GM12878 (cell line): ENCODE data around the gene LIX1. TPM values are rescaled to one million over a fixed set of nuclear protein-coding genes. Genes with fewer than 3 reads are reported as not detected.

ENCODE experiments used
- ATAC-seq: fragments of 200-7000 bp; cut with Tn5 transposase; 3 replicates; pipeline ENCODE4 v1.9.1; 2020; ENCODE audit warnings: mild to moderate bottlenecking, moderate library complexity
- BruUV-seq: library from RNA; stranded (reverse); fragments of 400-500 nt; replicated peaks from 2 replicates; lab custom pipeline; 2021; lab: Mats Ljungman, UMichigan
- CTCF ChIA-PET: fragments of 300-600 bp; sonication (Branson Sonifier 250); formaldehyde crosslinking; extraction: SDS; loops from one replicate; lab custom pipeline; 2021; ENCODE audit warnings: inconsistent platforms; lab: Yijun Ruan, JAX
- POLR2A ChIA-PET: fragments of 350-600 bp; formaldehyde crosslinking; extraction: SDS; loops from one replicate; lab custom pipeline; 2021; ENCODE audit warnings: inconsistent platforms; lab: Charles Lee
- RAD21 ChIA-PET: fragments of 300-600 bp; sonication (Branson Sonifier 250); formaldehyde crosslinking; loops from one replicate; lab custom pipeline; 2023; ENCODE audit warnings: antibody characterized with exemption; ENCODE audit not compliant: unreplicated experiment; lab: Charles Lee
- SMC1A ChIA-PET: fragments of 300-600 bp; sonication (Branson Sonifier 250); formaldehyde crosslinking; loops from one replicate; lab custom pipeline; 2023; ENCODE audit not compliant: unreplicated experiment, uncharacterized antibody; lab: Charles Lee
- DNase-seq: peaks from one replicate; pipeline ENCODE4 v3.0.0-alpha.2; 2011; ENCODE audit warnings: low read depth, low spot score
- FAIRE-seq: peaks from 3 replicates; lab custom pipeline; 2011; peaks lifted over from hg19 to GRCh38; lab: Jason Lieb, UNC
- H2AFZ ChIP-seq: 2 replicates; pipeline ENCODE4 v1.6.0; 2011; ENCODE audit warnings: low read depth, low read length, control low read depth; ENCODE audit not compliant: control insufficient read depth
- H3K27ac ChIP-seq: 2 replicates; pipeline ENCODE4 v1.5.1; 2011; ENCODE audit warnings: control low read depth; ENCODE audit not compliant: control insufficient read depth, insufficient read depth
- H3K27me3 ChIP-seq, 2 experiments: replicated peaks in 1 of 2; 2 replicates each; pipeline versions ENCODE4 v1.6.0 to v1.6.1; 2011; ENCODE audit warnings: low read length in 1 of 2; ENCODE audit not compliant: control insufficient read depth in 2 of 2, insufficient read depth in 2 of 2
- H3K36me3 ChIP-seq, 2 experiments: 2 replicates each; pipeline ENCODE4 v1.5.1; 2011; ENCODE audit warnings: low read length in 1 of 2; ENCODE audit not compliant: control insufficient read depth in 2 of 2, insufficient read depth in 2 of 2
- H3K4me1 ChIP-seq: 2 replicates; pipeline ENCODE4 v1.6.1; 2011; ENCODE audit warnings: mild to moderate bottlenecking, low read length, moderate library complexity, mixed read lengths; ENCODE audit not compliant: control insufficient read depth, insufficient read depth
- H3K4me2 ChIP-seq: 2 replicates; pipeline ENCODE4 v1.6.0; 2011; ENCODE audit warnings: control low read depth; ENCODE audit not compliant: control insufficient read depth, insufficient read depth
- H3K4me3 ChIP-seq: fragments of 200-600 bp; sonication (generic); 2 replicates; pipeline ENCODE4 v1.5.1; 2016
- H3K79me2 ChIP-seq: 2 replicates; pipeline ENCODE4 v1.6.0; 2011; ENCODE audit warnings: low read length; ENCODE audit not compliant: control insufficient read depth, insufficient read depth
- H3K9ac ChIP-seq: 2 replicates; pipeline ENCODE4 v1.8.0; 2011; ENCODE audit warnings: low read length, control low read depth, mixed read lengths; ENCODE audit not compliant: control insufficient read depth, insufficient read depth
- H3K9me3 ChIP-seq: replicated peaks from 3 replicates; pipeline ENCODE4 v1.5.1; 2011; ENCODE audit warnings: mild to moderate bottlenecking, low read length; ENCODE audit not compliant: control insufficient read depth, insufficient read depth
- H4K20me1 ChIP-seq: 2 replicates; pipeline ENCODE4 v1.6.0; 2011; ENCODE audit not compliant: control insufficient read depth, insufficient read depth
- BMI1 ChIP-seq: fragments of 450-650 bp; IDR thresholded peaks from 2 replicates; pipeline ENCODE4 v1.6.1; 2016; ENCODE audit warnings: mild to moderate bottlenecking, moderate library complexity, borderline replicate concordance
- CBX5 ChIP-seq: sonication (generic); IDR thresholded peaks from 2 replicates; pipeline ENCODE4 v1.6.1; 2016; ENCODE audit warnings: low read depth, moderate library complexity, mild to moderate bottlenecking, inconsistent platforms
- CEBPB ChIP-seq, 2 experiments: fragments of 150-350 bp in 1 of 2; IDR thresholded peaks; 2 replicates each; pipeline ENCODE4 v1.6.1; 2012 to 2014; ENCODE audit warnings: low read depth in 2 of 2, low read length in 2 of 2, borderline replicate concordance in 1 of 2, inconsistent platforms in 1 of 2
- CHD2 ChIP-seq: IDR thresholded peaks from 2 replicates; pipeline ENCODE4 v1.6.1; 2011; ENCODE audit warnings: low read depth, low read length, improper control_type of control experiment, borderline replicate concordance
- ESRRA ChIP-seq: IDR thresholded peaks from 2 replicates; pipeline ENCODE4 v1.6.1; 2012; ENCODE audit warnings: mild to moderate bottlenecking, low read length, improper control_type of control experiment
- JUNB ChIP-seq: IDR thresholded peaks from 2 replicates; pipeline ENCODE4 v1.6.1; 2016; ENCODE audit warnings: antibody characterized with exemption, mild to moderate bottlenecking
- KLF5 ChIP-seq: fragments of 450-650 bp; IDR thresholded peaks from 2 replicates; pipeline ENCODE4 v1.6.1; 2014; ENCODE audit warnings: mild to moderate bottlenecking; ENCODE audit not compliant: partially characterized antibody
- NFXL1 ChIP-seq: fragments of 450-650 bp; IDR thresholded peaks from 2 replicates; pipeline ENCODE4 v1.6.1; 2017; ENCODE audit warnings: antibody characterized with exemption, mild to moderate bottlenecking, borderline replicate concordance
- NR2C2 ChIP-seq: IDR thresholded peaks from 2 replicates; pipeline ENCODE4 v1.6.1; 2011; ENCODE audit warnings: borderline replicate concordance, low read depth; ENCODE audit not compliant: control insufficient read depth, insufficient read length
- POLR2AphosphoS2 ChIP-seq: IDR thresholded peaks from 2 replicates; pipeline ENCODE4 v1.6.1; 2011; ENCODE audit warnings: low read depth, mild to moderate bottlenecking, low read length, improper control_type of control experiment, moderate library complexity
- RB1 ChIP-seq: fragments of 450-650 bp; formaldehyde crosslinking; IDR thresholded peaks from 2 replicates; pipeline ENCODE4 v1.6.1; 2017; ENCODE audit warnings: mild to moderate bottlenecking, borderline replicate concordance
- RBBP5 ChIP-seq: fragments of 200-600 bp; sonication (generic); conservative IDR thresholded peaks from 2 replicates; pipeline ENCODE4 v1.6.1; 2016
- SMC3 ChIP-seq: IDR thresholded peaks from 2 replicates; pipeline ENCODE4 v1.6.1; 2011; ENCODE audit warnings: low read length, improper control_type of control experiment, borderline replicate concordance
- STAT3 ChIP-seq: IDR thresholded peaks from 2 replicates; pipeline ENCODE4 v1.6.1; 2011; ENCODE audit warnings: low read depth, low read length, improper control_type of control experiment
- TAF1 ChIP-seq: IDR thresholded peaks from 2 replicates; pipeline ENCODE4 v1.6.1; 2011; ENCODE audit warnings: mild to moderate bottlenecking, low read depth, low read length, borderline replicate concordance
- TARDBP ChIP-seq: IDR thresholded peaks from 2 replicates; pipeline ENCODE4 v1.6.1; 2016; ENCODE audit warnings: borderline replicate concordance
- ZBED1 ChIP-seq: IDR thresholded peaks from 2 replicates; pipeline ENCODE4 v1.6.1; 2016; ENCODE audit warnings: borderline replicate concordance
- in situ Hi-C: fragments of 300-500 bp; cut with MboI; formaldehyde crosslinking; loops from 9 replicates; pipeline ENCODE4 v1.14.3; 2018; ENCODE audit warnings: mixed read lengths
- intact Hi-C: fragments of 100-400 bp; cut with micrococcal nuclease; formaldehyde crosslinking; loops from one replicate; pipeline ENCODE4 v1.14.2; 2022; ENCODE audit not compliant: unreplicated experiment
- polyA plus RNA-seq, 11 experiments: library from polyadenylated mRNA; depleted of rRNA in 4 of 11; unstranded in 6 of 11; stranded (reverse) in 5 of 11; fragments of >200 nt; fragmentation: Nextera tagmentation in 4 of 11; fragmentation: Illumina TruSeq in 1 of 11; extraction: Ambion mirVana in 4 of 11; extraction: Trizol in 1 of 11; gene quantifications; 1 replicate in 1 of 11; 2 replicates in 10 of 11; pipeline versions ENCODE4 v1.2.1 to v1.2.3, GENCODE V29; 2011 to 2016; ENCODE audit warnings: inconsistent platforms in 2 of 11, missing spikeins in 2 of 11, low read depth in 1 of 11
- total RNA-seq, 4 experiments: library from RNA; depleted of rRNA in 3 of 4; stranded (reverse); fragments of >200 nt in 3 of 4; fragmentation: Illumina TruSeq in 1 of 4; extraction: Trizol in 1 of 4; gene quantifications; 2 replicates each; pipeline versions ENCODE4 v1.2.1 to v1.2.3, GENCODE V29; 2013 to 2021
- TF ChIP-seq, protein P1 (sequence below): fragments of 450-650 bp; formaldehyde crosslinking; IDR thresholded peaks from 2 replicates; pipeline ENCODE4 v1.4.0; 2020; ENCODE audit warnings: mild to moderate bottlenecking, moderate library complexity
- TF ChIP-seq, protein P2 (sequence below): fragments of 150-350 bp; IDR thresholded peaks from 2 replicates; pipeline ENCODE4 v1.6.1; 2014; ENCODE audit warnings: mild to moderate bottlenecking, low read depth, low read length

The LIX1 gene
- total and polyA plus RNA-seq, 10 of the 15 experiments (the other 5 are each of a cell fraction or from before 2014, with no cell fraction given), result 0.02 to 0.07 (median 0.04) TPM; not detected in 5

DNA sequence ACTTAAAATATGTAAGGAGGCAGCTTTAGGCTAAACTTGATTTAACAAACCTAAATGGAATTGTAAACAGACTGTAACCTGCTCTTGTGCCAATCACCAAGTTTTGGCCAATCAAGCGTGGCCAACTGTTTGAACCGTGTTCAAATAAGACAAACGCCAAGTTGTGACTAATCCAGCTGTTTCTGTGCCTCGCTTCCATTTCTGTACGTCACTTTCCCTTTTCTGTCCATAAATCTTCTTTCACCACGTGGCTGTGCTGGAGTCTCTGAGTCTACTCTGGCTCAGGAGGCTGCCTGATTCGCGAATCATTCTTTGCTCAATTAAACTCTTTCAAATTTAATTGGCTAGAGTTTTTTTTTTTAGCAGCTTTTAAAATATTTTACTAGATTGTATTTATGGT, 71.3 kb downstream of the LIX1 start (continued):
- TF ChIP-seq, protein P1, sequence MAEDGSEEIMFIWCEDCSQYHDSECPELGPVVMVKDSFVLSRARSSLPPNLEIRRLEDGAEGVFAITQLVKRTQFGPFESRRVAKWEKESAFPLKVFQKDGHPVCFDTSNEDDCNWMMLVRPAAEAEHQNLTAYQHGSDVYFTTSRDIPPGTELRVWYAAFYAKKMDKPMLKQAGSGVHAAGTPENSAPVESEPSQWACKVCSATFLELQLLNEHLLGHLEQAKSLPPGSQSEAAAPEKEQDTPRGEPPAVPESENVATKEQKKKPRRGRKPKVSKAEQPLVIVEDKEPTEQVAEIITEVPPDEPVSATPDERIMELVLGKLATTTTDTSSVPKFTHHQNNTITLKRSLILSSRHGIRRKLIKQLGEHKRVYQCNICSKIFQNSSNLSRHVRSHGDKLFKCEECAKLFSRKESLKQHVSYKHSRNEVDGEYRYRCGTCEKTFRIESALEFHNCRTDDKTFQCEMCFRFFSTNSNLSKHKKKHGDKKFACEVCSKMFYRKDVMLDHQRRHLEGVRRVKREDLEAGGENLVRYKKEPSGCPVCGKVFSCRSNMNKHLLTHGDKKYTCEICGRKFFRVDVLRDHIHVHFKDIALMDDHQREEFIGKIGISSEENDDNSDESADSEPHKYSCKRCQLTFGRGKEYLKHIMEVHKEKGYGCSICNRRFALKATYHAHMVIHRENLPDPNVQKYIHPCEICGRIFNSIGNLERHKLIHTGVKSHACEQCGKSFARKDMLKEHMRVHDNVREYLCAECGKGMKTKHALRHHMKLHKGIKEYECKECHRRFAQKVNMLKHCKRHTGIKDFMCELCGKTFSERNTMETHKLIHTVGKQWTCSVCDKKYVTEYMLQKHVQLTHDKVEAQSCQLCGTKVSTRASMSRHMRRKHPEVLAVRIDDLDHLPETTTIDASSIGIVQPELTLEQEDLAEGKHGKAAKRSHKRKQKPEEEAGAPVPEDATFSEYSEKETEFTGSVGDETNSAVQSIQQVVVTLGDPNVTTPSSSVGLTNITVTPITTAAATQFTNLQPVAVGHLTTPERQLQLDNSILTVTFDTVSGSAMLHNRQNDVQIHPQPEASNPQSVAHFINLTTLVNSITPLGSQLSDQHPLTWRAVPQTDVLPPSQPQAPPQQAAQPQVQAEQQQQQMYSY (CRISPR knock-in tag), result no peak
- TF ChIP-seq SMC3 (no peak), CBX5 (no peak), NR2C2 (no peak)

DNA sequence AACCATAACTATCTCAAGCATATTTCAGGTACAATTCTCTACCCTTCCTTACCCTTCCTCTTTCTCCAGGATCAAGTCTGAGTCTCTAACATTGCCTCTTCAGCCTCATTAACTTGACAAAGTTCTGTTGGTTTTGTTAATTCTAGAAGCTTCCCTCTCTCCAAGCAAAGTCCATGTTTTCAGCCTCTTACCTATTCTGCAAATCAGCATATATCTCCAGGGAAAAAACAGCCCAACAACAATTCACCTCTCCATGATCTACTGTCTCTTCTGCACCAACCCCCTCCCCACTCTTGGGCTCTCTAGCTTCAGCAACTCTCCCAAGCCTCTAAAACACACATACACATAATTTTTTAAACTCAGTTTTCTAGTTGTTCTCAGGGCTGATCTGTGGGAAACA, 72.2 kb downstream of the LIX1 start:
- CTCF ChIA-PET, result interaction anchor here (1.0 to 1.4 kb wide), 2 partner anchors 71 to 91 kb away, joined by 3 to 4 read pairs; no protein-coding TSS in a partner anchor
- H3K27ac ChIP-seq, result no peak overlapping the region
- in situ Hi-C loops, result no loop called here
- RAD21 ChIA-PET, result no interaction called here
- H3K4me1 ChIP-seq, result no peaks in the 10 kb centered on the region
- no peaks in the 10 kb centered on the region for H3K36me3 ChIP-seq
- H3K79me2 ChIP-seq, result no peaks in the 10 kb centered on the region
- H3K27me3 ChIP-seq, result no peaks in the 10 kb centered on the region
- SMC1A ChIA-PET, result interaction anchor here (0.9 to 1.0 kb wide), 4 partner anchors 61 to 96 kb away, joined by 3 read pairs; no protein-coding TSS in a partner anchor
- no TSS peak for BruUV-seq
- no peaks in the 10 kb centered on the region for H4K20me1 ChIP-seq
- H3K9ac ChIP-seq, result no peak overlapping the region
- TF ChIP-seq TAF1 (no peak), BMI1 (no peak), NFXL1 (no peak), POLR2AphosphoS2 (no peak), JUNB (no peak), RBBP5 (no peak), RB1 (no peak), CEBPB (IDR thresholded peaks at IDR 0.05; ENCODE audit: borderline replicate concordance in 1 of 2, low read depth in 2 of 2, low read length in 2 of 2) (no peak), CHD2 (no peak), ZBED1 (no peak), STAT3 (no peak), ESRRA (no peak), KLF5 (no peak), TARDBP (no peak)
- TF ChIP-seq, protein P2, sequence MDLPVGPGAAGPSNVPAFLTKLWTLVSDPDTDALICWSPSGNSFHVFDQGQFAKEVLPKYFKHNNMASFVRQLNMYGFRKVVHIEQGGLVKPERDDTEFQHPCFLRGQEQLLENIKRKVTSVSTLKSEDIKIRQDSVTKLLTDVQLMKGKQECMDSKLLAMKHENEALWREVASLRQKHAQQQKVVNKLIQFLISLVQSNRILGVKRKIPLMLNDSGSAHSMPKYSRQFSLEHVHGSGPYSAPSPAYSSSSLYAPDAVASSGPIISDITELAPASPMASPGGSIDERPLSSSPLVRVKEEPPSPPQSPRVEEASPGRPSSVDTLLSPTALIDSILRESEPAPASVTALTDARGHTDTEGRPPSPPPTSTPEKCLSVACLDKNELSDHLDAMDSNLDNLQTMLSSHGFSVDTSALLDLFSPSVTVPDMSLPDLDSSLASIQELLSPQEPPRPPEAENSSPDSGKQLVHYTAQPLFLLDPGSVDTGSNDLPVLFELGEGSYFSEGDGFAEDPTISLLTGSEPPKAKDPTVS, result no peak
- TF ChIP-seq, all 136 proteins: peak for 0
- Histone ChIP-seq H3K4me2 (no peak overlapping the region), H3K9me3 (no peaks in the 10 kb centered on the region), H3K4me3 (no peak overlapping the region), H2AFZ (no peak overlapping the region)
- POLR2A ChIA-PET, result no interaction called here
- DNase-seq, result no peak
- no peak for FAIRE-seq
- intact Hi-C loops, result no loop called here
- ATAC-seq, result no peak
